Measurements from ENCODE around the gene ALG6.
A peak's percentile ranks its signal among the peaks of the same experiment; 100 is the strongest.

The ALG6 gene

GRCh38 chr1:63367215-63368103 is at the start of gene ALG6:
ALG6 (plus strand) TSS chr1:63367627; CDS start chr1:63370978, 3,351 bp downstream.
- DNase-seq, result peak; percentile 87

GRCh38 chr1:63317817-63318152 is 49.6 kb upstream of the ALG6 start:
- DNase-seq, result no peak

GRCh38 chr1:63318201-63318979 is 49.0 kb upstream of the ALG6 start:
- no peak for DNase-seq

- no peak for DNase-seq
Observed at GRCh38 chr1:63319046-63320021, 48.1 kb upstream of the ALG6 start.

- no peak for DNase-seq
Observed at GRCh38 chr1:63320022-63320721, 47.3 kb upstream of the ALG6 start.

GRCh38 chr1:63321066-63321784 is 46.2 kb upstream of the ALG6 start:
- DNase-seq, result no peak

- no peak for DNase-seq
Observed at GRCh38 chr1:63321785-63322113, 45.7 kb upstream of the ALG6 start.

- no peak for DNase-seq
Observed at GRCh38 chr1:63322114-63322943, 45.1 kb upstream of the ALG6 start, which contains the start of gene FOXD3. FOXD3 (plus strand) TSS chr1:63322567; CDS start chr1:63323059, 492 bp downstream.

GRCh38 chr1:63322944-63323864 is 44.2 kb upstream of the ALG6 start:
- peak; percentile 15 for DNase-seq

- DNase-seq, result no peak
Observed at GRCh38 chr1:63323865-63324778, 43.3 kb upstream of the ALG6 start.

- DNase-seq, result no peak
Observed at GRCh38 chr1:63324779-63325119, 42.7 kb upstream of the ALG6 start.

GRCh38 chr1:63325279-63325985 is 42.0 kb upstream of the ALG6 start:
- DNase-seq, result no peak

GRCh38 chr1:63326106-63326472 is 41.3 kb upstream of the ALG6 start:
- DNase-seq, result no peak

- no peak for DNase-seq
Observed at GRCh38 chr1:63326473-63327380, 40.7 kb upstream of the ALG6 start.

GRCh38 chr1:63327417-63328054 is 39.9 kb upstream of the ALG6 start:
- peak; percentile 38 for DNase-seq

- no peak for DNase-seq
Observed at GRCh38 chr1:63328122-63328521, 39.3 kb upstream of the ALG6 start.

Measured in CD4-positive, alpha-beta T cell treated with Interleukin-4 for 4 hours (primary cell).